ENCODE results near the gene TRIM44.

Gene TRIM44

DNA sequence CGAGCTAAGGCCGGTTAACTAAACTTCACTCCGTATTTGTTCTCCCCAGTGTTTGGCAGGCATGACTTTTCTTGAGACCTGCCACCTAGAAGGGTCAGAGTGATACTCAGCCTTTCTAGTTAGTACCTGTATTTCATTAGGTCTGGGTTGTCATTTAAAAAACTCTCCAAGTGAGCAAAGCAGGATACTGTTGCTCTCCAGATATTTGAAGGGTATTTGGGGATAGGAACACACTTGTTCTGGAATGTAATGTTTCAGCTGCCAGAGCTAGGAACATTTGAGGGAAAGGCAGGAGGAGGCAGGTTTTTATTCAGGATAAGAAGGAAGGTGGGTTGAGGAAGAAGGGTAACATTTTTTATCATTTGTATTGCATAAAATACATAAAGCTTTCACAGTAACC lies 140.1 kb downstream of the TRIM44 start:
- TF ChIP-seq, protein P1, sequence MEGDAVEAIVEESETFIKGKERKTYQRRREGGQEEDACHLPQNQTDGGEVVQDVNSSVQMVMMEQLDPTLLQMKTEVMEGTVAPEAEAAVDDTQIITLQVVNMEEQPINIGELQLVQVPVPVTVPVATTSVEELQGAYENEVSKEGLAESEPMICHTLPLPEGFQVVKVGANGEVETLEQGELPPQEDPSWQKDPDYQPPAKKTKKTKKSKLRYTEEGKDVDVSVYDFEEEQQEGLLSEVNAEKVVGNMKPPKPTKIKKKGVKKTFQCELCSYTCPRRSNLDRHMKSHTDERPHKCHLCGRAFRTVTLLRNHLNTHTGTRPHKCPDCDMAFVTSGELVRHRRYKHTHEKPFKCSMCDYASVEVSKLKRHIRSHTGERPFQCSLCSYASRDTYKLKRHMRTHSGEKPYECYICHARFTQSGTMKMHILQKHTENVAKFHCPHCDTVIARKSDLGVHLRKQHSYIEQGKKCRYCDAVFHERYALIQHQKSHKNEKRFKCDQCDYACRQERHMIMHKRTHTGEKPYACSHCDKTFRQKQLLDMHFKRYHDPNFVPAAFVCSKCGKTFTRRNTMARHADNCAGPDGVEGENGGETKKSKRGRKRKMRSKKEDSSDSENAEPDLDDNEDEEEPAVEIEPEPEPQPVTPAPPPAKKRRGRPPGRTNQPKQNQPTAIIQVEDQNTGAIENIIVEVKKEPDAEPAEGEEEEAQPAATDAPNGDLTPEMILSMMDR (IDR thresholded peaks at IDR 0.05; ENCODE audit: extremely low read depth, missing control alignments): no peak
- no peak for DNase-seq (ENCODE audit: low spot score)

DNA sequence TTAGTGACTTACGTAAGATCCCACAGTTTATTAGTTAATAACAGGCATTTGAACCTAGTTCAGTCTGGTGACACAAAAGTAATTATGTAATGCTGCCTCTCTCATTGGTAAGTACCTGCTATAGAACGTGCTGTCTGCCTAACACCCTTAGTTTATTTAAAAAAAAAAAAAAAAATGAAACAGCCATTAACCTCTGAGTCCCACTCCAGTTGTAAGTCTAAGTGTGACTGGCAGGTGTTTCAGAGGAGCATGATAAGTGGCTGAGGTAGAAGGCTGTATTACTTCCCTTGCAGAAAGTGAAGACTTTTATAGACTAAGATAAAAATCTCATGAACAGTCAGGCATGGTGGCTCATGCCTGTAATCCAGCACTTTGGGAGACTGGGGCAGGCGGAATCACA lies 140.5 kb downstream of the TRIM44 start:
- DNase-seq (ENCODE audit: low spot score): no peak
- TF ChIP-seq, protein P1 (IDR thresholded peaks at IDR 0.05; ENCODE audit: extremely low read depth, missing control alignments): no peak

DNA sequence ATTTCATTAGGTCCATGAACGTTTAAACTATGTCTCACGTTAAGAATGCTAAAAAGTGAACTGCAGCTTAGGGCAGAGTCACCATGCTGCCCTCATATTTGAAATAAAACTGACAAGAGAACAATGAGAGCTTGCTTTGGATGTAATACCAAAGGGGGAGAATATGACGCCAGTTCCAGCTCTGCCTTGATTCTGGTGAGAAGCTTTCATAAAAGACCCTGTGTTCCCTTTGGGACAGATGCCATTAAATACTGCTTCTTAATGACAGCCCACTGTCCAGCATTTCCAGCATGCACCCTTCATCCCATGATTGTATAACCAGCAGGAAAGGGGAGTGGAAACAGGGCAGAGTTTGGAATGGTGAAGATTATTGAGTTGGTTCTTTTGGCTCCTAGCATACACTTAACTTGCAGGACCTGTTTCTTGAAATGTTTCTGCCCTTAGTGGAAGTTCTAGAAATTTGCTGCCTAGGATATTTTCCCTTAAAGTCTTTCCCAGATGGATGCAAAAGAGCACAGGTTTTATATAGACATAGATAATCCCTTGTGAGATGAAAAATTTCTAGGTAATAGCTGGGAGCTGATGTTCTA lies 142.0 kb downstream of the TRIM44 start:
- no peak for DNase-seq (ENCODE audit: low spot score)
- TF ChIP-seq, protein P1 (IDR thresholded peaks at IDR 0.05; ENCODE audit: extremely low read depth, missing control alignments): no peak

DNA sequence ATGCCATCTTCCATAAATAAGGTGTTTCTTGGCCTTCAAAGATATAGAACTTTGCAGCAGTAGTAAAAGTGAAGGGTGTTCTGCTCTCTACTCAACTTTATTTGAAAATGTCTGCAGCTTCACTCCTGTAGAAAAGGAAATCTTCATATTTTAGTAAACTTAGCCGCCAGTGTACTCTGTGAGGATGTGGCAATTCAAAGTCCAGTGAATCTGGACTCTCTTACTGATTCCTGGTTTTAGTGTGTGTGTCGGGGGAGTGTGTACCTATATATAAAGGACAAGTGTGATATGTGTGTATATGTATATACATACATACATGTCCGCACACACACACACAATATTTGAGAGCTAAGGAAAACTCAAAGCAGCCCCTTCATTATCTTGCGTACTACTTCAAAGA lies 147.0 kb downstream of the TRIM44 start:
- DNase-seq (ENCODE audit: low spot score): no peak

DNA sequence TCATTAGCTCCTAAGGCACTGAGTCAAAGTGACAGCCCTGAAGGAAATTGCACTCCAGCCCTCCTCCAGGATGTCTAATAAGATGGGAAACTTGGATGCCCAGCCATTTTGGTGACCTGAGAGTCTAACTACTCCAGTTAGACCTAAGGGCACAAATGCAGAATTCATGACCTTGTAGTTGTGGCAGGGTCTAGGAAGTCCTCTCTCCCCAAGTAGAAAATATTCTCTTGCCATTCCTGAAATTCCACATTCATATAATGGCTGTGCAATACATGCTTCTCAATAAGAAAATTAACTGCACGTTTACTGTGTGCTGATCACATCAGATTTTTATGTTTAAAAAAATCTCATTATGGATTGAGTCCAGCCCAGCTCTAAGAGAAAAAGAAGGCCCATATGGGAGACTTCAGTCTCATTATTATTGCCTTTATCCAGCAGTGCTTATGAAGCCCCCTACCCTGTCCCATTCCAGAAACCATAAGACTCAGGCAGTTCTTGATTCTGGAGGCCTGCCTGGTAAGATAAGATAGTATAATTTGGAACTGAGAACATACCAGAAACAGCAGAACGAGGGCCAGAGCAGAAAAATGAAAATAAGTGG lies 147.6 kb downstream of the TRIM44 start:
- no peak for DNase-seq (ENCODE audit: low spot score)
- TF ChIP-seq, protein P1 (IDR thresholded peaks at IDR 0.05; ENCODE audit: extremely low read depth, missing control alignments): no peak

More for the DNA sequence above, 147.0 kb downstream of the TRIM44 start:
- TF ChIP-seq, protein P1 (IDR thresholded peaks at IDR 0.05; ENCODE audit: extremely low read depth, missing control alignments): no peak

DNA sequence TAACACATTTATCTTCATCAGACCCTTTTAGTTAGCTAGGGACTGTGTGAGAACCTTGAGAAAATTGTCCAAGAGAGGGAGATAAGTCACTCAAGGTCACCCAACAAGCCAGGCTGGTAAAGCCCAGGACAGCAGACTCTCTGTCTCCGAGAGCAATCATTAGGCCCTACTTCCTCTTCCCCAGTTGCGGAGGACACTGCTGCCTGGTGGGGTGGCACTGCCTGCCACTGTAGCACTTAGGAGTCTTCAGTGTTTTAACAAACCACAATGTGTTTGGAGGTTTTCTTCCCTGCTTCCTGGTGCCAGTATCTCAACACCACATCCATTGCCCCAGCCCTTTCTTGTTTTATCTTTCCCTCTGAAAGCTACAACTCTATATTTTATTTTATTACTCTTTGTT lies 149.2 kb downstream of the TRIM44 start:
- TF ChIP-seq, protein P1 (IDR thresholded peaks at IDR 0.05; ENCODE audit: extremely low read depth, missing control alignments): no peak
- no peak for DNase-seq (ENCODE audit: low spot score)

DNA sequence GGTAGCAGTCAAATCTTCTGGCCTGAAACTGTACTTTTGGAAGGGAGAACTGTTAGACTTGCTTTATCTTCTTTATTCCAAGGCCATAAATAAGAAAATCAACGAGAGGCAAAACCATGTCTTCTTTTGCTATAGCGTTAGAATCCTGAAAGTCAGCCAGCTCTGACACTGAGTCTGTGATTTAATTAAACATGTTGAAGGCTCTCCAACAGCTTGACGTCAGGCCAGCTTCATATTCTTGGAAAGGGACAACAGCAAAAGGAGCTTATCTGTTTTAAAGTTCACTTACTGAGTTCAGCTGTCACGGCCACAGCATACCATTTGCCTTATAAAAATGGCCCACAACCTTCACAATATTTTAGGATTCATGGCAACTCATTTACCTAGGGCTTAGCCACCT lies 150.3 kb downstream of the TRIM44 start:
- no peak for DNase-seq (ENCODE audit: low spot score)
- TF ChIP-seq, protein P1 (IDR thresholded peaks at IDR 0.05; ENCODE audit: extremely low read depth, missing control alignments): no peak
